HG03565 (cell line): Measurements from ENCODE around the gene SSTR5.
"Not testable (repeated sequence)": the region's sequence is repeated elsewhere in the genome, so short reads cannot be mapped to it uniquely, and the experiment has no call there.

Experiments used
- ATAC-seq: cut with Tn5 transposase; IDR thresholded peaks from one replicate; pipeline ENCODE4 v1.9.1; 2021; ENCODE audit warnings: mild to moderate bottlenecking, moderate library complexity; ENCODE audit not compliant: unreplicated experiment

Gene SSTR5

DNA sequence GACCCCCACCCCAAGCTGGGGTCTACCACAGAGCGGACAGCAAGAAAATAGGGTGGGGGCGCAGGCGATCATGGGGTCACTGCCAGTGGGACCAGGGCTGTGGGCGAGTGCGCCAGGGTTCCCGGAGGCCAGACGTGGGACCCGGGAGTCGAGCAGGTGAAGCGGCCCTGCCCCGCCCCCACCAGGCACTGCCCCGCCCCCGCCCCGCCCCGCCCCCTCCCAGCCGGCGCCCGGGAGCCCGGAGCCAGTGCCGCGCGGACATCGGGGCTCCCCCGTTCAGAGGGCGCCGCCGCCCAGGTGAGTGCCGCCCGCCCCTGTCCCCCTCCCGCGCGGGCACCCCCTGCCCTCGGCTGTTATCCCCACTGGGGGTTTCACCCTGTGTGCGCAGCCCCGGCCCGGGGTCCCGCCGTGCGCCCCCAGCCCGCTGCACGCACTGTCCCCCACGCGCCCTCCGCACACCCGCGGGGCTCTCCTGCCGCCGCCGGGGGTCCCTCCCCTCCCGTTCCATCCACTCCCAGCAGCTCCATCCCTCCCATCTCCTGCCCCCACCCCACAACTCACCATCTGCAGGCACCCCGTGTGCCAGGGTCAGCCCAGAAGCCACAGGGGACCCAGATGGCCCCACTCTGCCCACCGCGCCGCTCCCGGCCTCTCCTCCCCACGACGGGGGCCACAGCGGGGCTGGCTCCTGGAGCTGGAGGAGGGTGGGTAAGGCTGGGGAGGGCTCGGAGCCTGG is at the start of gene SSTR5:
Gene SSTR5, plus strand, starts transcription at position 222 of the 736 bp plus-strand sequence. CDS start 6,122 bp downstream, outside the sequence.
- ATAC-seq = no peak

DNA sequence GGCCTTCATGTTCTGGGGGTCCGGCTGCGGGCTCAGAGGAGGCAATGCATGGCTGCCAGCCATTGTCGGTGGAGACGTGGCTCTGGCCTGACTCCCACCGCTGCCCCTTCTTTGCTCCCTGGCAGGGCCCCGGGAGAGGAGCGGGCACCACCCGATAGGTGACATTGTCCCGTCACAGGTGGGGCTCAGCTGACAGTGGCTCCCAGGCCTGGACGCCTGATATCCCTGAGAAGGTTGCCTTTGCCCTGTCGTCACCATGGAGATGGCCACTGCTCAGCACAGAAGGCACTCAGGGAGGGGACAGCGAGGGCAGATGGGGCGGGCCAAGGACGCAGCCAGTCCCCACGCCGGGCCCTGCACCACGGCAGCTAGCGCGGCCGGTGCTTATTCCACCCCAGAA is 48.4 kb upstream of the SSTR5 start:
- no peak for ATAC-seq

DNA sequence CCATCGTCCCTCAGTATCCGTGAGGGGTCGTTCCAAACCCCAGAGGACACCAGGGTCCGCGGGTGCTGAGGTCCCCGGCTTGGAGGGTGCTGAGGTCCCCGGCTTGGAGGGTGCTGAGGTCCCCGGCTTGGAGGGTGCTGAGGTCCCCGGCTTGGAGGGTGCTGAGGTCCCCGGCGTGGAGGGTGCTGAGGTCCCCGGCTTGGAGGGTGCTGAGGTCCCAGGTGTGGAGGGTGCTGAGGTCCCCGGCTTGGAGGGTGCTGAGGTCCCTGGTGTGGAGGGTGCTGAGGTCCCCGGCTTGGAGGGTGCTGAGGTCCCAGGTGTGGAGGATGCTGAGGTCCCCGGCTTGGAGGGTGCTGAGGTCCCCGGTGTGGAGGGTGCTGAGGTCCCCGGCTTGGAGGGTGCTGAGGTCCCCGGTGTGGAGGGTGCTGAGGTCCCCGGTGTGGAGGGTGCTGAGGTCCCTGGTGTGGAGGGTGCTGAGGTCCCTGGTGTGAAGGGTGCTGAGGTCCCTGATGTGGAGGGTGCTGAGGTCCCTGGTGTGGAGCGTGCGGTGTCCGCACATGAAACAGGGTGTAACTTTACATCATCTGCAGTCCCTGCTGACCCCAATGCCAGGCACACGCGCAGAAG is 47.3 kb upstream of the SSTR5 start:
- not testable (repeated sequence) for ATAC-seq

DNA sequence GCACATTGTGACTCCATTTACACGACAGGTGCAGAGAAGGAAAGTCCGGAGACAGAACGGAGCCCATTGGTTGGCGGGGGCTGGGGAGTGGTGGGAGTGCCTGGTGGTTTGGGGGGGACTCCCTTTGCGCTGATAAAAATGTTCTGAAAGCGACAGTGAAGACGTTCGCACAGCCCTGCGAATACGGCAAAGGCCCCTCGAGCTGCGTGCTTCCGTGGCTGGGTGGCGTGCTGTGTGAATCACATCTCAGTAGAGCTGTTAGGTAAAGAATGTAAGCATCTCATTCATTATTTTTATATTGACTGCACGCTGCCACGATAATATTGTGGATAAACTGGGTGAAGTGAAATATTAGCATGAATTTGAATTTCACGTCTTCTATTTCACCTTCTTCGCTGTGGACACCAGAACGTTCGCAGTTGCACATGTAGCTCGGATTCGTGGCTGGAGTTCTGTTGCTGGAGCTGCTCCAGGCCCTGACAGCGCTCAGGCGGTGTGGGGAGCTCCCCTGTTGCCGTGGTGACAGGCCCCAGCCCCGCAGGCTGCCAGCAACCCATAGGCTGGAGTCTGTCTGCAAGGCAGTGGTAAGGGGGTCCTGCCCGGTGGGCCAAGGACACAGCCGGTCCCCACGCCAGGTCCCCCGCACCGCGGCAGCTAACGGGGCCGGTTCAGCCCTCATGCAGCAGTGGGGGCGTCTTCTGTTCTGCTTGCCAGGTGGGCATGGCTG is 46.3 kb upstream of the SSTR5 start:
- ATAC-seq = no peak

DNA sequence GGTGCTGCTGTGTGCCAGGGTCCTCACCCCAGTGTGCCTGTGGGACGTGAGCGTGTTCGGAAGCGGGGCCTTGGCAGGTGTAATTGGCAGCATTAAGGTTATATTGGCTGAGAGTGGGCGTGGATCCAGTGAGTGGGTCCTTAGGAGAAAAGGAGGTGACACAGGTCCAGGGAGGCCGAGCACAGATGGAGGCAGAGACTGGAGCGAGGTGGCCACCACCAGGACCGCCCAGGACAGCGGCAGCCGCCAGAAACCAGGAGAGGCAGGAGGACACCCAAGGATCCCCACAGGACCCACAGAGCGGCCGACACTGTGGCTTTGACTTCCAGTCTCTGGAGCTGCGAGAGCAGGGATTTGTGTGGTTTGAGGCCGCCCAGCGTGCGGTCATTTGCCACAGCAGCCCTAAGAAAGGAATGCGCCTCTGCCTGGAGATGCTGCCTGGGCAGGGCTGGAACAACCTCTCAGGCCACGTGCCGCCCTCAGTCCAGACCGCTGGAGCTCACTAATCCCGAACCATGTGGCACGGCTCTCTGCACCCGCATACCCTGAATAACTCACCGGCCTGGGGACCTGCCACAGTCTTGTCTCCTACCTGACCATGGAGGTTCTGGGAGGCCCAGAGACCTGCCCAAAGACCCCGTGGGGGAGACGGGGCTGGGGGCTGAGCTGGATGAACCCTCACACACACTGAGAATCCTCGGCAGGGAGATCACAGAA is 45.6 kb upstream of the SSTR5 start:
- no peak for ATAC-seq

DNA sequence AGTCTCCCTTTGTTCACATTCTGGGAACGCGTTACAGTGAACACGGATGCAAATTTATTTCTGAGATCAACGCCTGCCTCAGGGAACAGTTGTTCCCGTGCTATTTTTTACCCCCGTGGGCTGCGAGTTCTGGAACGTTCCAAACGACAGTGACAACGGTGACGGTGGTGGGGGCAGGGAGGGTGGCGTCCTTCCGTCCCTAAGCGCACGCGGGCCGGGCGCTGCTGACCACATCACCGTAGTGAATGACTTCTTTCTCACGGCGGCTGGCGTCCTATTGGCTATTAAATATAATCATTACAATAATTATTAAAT is 45.1 kb upstream of the SSTR5 start:
- ATAC-seq = no peak

DNA sequence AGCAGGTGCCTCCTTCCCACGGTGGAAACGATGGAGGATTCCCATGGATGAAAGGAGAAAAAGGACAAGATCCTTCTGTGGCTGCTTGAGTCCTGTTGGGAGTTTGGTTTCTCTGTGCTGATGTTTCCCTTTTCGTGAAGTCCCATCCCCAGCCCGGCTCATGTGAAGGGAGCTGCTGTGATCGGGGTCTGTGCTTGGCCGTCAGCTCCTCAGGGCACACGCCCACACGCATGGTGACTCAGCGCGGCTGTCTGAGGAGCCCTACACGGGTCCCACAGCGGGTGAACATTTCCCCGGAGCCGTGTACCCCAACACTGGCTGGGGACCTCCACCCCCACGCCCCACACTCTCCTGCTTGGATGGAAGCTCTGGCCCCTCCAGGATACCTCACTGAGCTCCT is 44.5 kb upstream of the SSTR5 start:
- ATAC-seq = no peak

DNA sequence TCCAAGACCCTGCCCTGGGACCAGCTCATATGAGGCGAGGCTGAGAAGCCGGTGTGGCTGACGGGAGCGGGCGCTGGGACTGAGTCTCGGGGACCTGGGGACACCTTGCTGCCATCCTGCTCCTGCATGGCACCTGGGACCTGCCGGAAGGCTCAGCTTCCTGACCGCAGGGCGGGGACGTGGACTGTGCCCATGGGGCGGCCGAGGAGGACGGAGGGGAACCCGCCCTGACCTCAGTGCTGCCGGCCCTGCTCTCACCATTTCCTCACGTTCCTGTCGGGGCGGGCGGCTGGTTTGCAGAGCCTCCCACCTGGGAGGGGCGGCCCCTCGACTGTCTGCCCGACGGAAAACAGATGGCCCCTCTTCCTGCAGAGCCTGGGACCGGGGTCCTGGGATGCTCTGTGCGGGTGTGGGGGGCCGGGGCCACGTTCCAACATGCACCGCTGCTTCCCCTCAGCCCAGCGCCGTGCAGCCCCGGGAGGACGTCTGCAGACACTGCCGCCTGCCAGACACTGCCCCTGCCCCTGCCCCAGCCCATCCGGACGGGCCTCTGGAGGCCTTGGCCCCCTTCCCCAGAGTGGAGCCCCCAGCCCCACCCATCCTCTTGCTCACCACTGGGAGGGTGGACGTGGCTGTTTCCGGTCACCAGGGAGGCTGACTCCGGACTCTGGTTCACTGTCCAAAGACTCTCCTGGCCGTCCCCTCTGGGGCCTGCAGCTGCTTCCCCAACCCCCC is 43.9 kb upstream of the SSTR5 start:
- ATAC-seq = no peak

DNA sequence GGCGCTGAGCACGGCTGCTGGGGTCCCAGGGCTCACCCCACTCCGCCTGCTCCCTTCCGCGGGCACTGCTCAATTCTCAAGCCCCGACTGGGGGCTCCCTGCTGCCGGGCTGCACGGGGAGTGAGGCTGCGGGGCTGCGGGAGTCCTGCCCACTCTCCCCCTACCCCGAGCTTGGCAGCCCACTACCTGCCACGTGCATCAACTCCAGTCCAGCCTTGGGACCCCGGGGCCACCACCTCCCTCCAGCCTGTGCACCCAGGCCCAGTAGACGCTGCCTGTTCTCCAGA is 43.3 kb upstream of the SSTR5 start:
- no peak for ATAC-seq

DNA sequence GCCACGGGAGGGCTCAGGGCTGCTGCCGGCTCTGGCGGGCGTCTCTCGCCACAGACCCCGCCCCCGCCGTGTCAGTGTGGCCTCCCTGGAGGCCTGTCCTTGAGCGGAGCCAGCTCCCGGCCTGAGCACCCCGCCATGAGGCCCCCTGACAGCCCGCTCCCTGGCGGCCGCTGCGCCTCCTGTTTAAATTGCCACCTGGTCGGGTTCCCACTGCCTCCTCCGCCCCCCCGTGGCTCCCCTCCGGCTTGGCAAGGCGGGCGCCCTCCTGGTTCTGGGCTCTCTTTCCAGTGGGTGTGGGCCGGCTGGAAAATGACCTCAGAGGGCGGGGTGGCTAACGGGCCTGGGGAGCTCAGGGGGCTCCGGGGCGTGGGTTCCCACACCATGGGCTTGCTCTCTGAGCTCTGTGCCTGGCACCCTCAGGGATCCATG is 42.1 kb upstream of the SSTR5 start:
- ATAC-seq = no peak

DNA sequence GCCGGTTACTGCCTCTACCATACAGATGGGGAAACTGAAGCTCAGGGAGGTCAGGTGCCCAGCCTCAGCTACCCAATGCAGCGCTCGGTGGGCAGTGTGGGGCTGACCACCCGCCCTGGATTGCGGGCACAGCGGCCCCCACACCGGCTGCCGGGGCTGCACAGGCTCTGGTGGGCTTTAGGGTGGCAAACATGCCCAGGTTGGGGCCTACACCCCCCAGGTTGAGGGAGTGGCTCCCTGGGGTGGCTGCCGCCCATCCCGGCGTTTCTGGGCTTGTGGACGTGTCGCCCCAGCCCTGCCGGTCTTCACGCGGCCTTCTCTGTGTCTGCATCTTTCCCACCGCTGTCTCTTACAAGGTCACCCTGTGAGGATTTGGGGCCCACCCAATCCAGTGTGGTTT is 40.9 kb upstream of the SSTR5 start:
- ATAC-seq = no peak

DNA sequence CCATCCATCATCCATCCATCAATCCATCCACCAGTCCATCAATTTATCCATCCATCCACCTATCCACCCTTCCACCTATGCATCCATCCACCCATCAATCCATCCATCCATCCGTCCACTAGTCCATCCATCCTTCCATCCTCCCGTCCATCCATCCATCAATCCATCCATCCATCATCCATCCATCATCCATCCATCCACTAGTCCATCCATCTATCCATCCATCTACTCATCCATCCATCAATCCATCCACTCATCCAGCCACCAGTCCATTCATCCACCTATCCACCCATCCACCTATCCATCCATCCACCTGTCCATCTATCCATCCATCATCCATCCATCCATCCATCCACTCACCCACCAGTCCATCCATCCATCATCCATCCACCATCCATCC is 39.9 kb upstream of the SSTR5 start:
- no peak for ATAC-seq

DNA sequence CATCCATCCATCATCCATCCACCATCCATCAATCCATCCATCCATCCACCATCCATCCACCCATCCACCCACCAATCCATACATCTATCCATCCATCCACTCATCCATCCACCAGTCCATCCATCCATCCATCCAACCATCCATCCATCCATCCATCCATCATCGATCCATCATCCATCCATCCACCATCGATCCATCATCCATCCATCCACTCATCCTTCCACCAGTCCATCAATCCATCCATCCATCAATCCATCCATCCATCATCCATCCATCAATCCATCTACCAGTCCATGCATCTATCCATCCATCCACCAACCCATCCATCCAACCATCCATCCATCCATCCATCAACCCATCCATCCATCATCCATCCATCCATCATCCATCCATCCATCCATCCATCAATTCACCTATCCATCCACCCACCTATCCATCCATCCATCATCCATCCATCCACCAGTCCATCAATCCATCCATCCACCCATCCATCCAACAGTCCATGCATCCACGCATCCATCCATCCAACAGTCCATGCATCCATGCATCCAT is 39.3 kb upstream of the SSTR5 start:
- no peak for ATAC-seq

DNA sequence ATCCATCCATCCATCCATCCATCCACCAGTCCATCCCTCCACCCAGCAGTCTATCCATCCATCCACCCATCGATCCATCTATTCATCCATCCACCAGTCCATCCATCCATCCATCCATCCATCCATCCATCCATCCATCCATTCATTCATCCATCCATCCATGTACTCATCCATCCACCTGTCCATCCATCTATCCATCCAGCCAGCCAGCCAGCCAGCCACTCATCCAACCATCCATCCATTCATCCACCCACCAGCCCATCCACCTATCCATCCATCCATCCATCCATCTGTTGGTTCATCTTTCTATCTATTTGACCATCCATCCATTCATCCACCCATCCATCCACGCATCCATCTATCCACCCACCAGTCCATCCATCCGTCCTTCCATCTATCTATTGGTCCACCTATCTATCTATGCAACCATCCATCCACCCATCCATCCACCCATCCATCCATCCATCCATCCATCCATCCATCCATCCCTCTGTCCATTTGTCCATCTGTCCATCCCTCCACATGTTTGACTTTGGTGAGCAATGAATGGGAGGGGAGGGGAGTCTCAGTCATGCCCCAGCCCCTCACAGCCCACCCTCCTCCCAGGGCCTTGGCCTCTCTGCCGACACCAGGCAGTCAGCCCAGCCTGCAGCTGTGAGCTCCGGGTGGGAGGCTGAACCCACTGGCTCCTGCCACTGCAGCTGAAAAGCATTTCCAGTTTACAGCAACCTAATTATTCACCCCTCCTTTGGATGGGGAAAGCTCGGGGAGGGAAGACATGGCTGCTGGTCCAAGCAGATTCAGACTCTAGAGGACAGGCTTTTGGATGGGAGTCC is 38.1 kb upstream of the SSTR5 start:
- no peak for ATAC-seq

DNA sequence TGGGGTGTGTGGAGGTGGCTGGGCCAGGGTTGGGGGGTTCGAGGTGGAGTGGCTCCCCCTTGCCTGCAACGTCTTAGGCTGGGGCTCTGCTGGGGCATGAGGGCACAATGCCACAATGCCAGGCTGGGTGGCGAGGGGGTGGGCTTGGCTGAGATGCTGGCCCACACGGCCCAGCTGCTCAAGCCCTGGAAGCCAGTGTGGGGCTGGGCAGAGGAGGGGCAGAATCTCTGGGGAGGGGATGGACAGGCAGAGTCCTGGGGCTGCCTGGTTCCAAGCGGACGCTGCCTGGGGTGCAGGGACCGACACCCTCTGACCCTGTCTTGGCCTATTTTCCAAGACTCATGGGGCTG is 37.5 kb upstream of the SSTR5 start:
- ATAC-seq = no peak

DNA sequence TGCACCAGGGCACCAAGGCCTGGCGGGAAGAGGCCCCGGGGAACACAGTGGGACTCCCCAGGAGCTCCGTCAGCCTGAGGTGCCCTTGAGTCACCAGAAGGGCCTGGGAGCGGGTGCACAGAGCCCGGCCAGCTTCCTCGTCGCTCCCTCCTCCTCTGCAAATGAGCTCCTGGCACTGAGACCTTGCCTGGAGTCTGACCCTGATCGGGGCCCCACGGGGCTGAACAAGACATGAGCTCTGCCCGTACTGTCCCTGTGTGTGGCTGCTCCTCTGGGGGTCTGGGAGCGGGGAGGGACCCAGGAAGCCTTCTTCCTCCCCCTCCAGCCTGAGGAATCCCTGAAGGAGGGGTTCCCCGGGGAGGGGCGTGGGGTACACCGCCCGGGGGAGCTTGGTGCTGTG is 36.4 kb upstream of the SSTR5 start:
- no peak for ATAC-seq

DNA sequence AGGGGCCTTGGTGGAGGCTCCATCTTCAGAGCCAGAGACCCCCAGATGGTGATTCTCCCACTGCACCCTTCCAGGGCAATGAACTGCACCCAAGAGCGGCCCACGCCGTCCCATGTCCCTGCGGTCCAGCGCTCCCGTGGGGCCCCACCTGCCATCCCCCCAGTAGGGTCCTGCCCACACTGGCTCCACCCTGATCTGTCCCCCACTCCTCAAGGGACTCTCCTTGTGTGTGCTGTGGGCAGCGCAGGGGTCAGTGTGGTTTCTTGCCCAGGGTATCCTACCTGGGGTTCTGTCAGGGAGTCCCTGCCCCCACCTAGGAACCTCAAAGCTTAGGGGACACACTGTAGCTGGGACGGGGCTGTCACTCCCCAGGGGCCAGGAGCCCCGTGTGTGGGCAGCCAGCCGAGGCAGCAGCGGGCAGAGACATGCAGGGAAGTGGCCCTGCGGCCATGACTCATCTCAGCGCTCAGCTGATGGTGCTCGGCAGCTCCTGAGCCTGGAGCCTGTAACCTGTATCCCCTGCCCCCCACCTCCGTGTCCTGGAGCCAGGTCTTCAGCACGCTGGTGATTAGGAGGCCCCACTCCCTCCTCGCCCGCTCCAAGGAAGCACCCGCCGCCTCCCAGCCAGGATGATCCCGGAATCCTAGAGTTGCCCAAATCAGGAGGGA is 35.7 kb upstream of the SSTR5 start:
- ATAC-seq = no peak

DNA sequence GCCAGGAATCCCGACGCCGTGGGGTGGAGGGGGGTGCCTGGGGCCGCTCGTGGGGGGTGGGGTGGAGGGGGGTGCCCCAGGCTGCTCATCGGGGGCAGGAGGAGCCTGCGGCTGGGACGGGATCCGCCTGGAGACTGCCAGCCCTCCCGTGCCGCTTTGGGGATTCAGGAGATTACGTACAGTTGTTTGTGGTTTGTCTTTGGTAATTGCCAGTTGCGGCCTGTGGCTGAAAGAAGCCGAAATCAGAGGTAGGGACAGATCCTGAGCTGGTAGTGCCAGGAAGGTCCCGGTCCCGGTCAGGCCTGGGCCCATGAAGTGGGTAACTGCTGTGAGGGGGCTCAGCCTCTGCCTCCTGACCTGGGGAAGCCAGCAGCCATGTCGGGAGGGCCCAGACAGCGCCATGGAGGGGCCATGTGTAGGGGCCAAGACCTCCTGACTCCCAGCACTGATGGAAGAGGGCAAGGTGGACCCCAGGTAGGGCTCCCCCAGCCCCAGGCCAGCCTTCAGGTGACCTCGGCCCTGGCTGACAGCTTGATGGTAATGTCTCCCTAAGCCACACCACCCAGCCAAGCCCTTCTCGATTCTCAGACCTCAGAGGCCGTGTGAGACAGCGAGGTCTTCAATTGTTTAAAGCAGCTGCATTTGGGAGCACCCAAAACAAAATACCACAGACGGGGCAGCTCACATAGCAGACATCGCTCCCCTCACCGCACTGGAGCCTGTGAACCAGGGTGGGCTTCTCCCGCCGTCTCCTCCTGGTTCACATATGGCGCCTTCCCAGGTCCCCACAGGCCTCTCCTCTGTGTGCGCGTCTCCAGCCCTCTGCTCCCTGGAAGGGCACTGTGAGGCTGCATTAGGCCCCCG is 34.9 kb upstream of the SSTR5 start:
- no peak for ATAC-seq

DNA sequence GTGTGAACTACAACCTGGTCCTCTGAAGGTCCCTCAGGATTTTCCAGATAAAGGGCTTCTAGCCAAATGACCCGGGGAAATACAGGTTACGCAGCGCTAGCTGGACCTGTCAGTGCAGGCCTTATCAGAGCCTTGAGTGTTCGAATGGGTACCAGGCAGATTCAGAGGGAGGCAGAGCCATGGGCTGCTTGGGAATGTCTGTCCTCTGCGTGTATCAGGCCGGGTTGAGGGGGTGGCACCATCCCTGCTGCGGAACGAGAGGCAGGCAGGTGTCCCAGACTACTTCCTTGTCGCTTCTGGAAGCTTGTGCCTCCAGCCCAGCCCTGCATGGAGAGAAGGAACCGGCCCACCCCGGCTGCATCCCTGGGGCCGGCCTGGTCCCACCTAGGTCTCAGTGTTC is 33.6 kb upstream of the SSTR5 start:
- ATAC-seq = no peak
